IPS-20b (cell line): ENCODE data around the gene ERBIN.
"Not testable (repeated sequence)": the region's sequence is repeated elsewhere in the genome, so short reads cannot be mapped to it uniquely, and the experiment has no call there.

Experiments used
- H3K27ac ChIP-seq: one replicate; pipeline ENCODE4 v1.5.1; 2013; ENCODE audit warnings: low read length
- H3K27me3 ChIP-seq: 2 replicates; pipeline ENCODE4 v1.6.1; 2013; ENCODE audit warnings: mild to moderate bottlenecking, low read length, inconsistent platforms; ENCODE audit not compliant: insufficient read depth
- H3K36me3 ChIP-seq: 2 replicates; pipeline ENCODE4 v1.6.1; 2013; ENCODE audit warnings: low read depth, mild to moderate bottlenecking, inconsistent platforms, low read length, moderate library complexity; ENCODE audit not compliant: insufficient read depth
- H3K4me1 ChIP-seq: 2 replicates; pipeline ENCODE4 v1.6.1; 2013; ENCODE audit warnings: mild to moderate bottlenecking, control low read depth, inconsistent platforms, low read length, moderate library complexity; ENCODE audit not compliant: insufficient read depth
- H3K4me3 ChIP-seq: 2 replicates; pipeline ENCODE4 v1.5.1; 2013; ENCODE audit warnings: mild to moderate bottlenecking, low read length, inconsistent platforms
- H3K9ac ChIP-seq: 2 replicates; pipeline ENCODE4 v1.6.1; 2013; ENCODE audit warnings: low read depth, mild to moderate bottlenecking, inconsistent platforms, low read length, moderate library complexity
- H3K9me3 ChIP-seq: 2 replicates; pipeline ENCODE4 v1.6.1; 2013; ENCODE audit warnings: mild to moderate bottlenecking, low read depth, low read length, inconsistent platforms; ENCODE audit not compliant: insufficient read depth

ERBIN gene

DNA sequence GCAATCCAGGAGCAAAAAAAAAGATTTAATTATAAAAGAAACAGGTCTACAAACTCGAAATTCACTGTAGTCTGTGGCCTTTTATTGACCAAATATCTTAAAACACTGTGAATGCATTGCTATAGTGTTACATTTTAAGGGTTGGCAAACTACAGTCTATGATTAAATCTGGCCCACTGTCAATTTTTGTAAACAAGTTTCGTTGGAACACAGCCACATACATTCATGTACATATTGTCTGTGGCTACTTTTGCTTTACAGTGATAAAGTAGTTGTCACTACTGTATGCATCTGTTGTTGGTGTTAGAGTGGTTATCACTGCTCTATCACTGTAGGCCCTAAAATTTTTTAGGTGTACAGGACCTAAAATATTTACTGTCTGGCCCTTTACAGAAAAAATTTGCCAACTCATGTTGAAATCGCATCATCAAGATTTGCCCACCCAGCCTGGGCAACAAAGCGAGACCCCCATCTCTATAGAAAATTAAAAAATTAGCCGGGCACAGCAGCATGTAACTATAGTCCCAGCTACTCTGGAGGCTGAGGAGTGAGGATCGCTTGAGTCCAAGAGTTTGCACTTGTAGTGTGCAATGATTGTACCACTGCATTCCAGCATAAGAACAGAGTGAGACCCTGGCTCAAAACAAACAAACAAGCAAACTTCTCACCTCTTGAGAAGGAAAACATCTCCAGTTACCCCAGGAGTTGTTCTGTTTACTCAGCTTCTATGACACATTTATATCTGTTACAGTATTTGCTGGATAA, 89.0 kb downstream of the ERBIN start:
- no peaks in the 10 kb centered on the region for H3K27me3 ChIP-seq
- H3K36me3 ChIP-seq: peaks cover 17% of the 10 kb centered on the region
- no peak overlapping the region for H3K27ac ChIP-seq
- H3K9me3 ChIP-seq: no peaks in the 10 kb centered on the region
- no peaks in the 10 kb centered on the region for H3K4me1 ChIP-seq
- H3K9ac ChIP-seq: no peak overlapping the region
- no peak overlapping the region for H3K4me3 ChIP-seq

DNA sequence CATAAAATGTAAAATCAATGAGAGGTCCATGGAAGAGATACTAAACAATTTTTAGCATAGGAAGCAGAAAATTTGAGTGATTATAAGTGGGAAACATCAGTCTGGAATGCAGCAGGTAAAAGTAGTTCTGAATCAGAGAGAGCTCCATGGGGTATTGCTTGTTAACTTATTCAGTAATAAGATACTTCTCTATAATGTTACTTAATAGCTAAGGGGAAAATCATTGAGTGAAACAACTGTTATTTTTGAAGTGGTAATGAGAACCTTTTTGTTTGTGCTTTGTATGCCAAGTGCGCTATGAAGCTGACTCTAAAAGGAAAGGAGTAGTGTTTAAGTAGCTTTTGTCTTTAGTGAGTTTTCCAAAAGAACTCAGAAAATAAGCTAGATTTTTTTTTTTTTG, 95.2 kb downstream of the ERBIN start:
- H3K27ac ChIP-seq: no peak overlapping the region
- H3K9ac ChIP-seq: no peak overlapping the region
- no peak overlapping the region for H3K4me3 ChIP-seq
- no peaks in the 10 kb centered on the region for H3K4me1 ChIP-seq
- H3K9me3 ChIP-seq: no peaks in the 10 kb centered on the region
- H3K27me3 ChIP-seq: no peaks in the 10 kb centered on the region
- H3K36me3 ChIP-seq: peaks cover 18% of the 10 kb centered on the region

DNA sequence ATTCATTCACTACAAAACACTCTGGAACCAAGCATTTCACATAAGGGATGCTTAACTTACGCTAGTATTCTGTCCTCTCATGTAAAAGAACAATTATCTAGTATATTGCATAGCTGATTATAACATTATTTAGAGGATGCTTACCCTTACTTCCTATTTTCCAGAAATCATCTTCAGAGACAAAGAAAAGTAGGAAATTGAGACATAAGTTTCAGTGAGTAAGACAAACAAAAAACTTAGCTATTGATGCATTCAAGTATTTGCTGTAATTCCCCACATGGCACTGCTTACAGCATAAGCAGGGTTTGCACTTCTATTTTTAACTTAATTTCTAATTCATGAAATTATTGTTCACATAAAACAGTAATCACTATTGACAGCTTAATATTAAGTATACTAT, 112.9 kb downstream of the ERBIN start:
- no peak overlapping the region for H3K27ac ChIP-seq
- no peaks in the 10 kb centered on the region for H3K4me1 ChIP-seq
- no peak overlapping the region for H3K9ac ChIP-seq
- no peaks in the 10 kb centered on the region for H3K9me3 ChIP-seq
- H3K36me3 ChIP-seq: peaks cover 77% of the 10 kb centered on the region
- H3K4me3 ChIP-seq: no peak overlapping the region
- no peaks in the 10 kb centered on the region for H3K27me3 ChIP-seq

DNA sequence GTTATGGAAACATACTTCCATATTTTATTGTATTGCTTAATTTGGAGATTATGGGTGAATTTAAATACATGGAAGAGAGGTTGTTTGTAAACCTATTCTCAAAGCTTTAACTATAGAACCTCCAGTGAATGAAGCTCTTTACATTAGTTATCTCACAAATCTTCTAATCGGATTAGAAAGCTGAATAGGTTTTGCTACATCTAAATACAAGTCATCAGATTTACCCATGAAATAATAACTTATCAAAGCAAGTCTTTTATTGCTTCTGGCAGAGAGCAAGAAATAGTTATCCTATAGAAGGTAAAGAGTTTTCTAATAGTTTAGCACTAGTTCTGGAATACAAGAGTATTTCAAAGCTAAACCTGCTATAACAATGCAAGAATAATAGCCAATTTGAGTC, 113.3 kb downstream of the ERBIN start:
- H3K36me3 ChIP-seq: peaks cover 80% of the 10 kb centered on the region

DNA sequence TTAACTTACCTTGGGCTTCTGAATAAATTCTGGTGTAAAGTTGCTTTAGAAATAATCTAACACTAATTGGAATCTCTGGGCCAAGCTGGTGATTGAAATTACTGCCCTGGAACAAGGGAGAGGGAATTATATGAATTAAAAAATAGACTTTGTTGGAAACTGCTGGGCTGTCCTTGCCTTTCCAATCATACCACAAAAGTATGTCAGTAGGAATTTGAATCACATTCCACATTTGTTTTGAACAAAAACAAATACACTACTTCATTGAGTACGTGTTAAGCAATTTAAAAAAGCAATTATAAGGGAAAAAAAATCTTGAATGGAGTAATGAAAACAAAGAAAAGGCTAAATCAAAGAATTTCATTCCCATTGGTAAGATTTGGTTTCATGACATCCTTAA, 115.3 kb downstream of the ERBIN start:
- no peak overlapping the region for H3K9ac ChIP-seq
- H3K9me3 ChIP-seq: no peaks in the 10 kb centered on the region
- no peaks in the 10 kb centered on the region for H3K4me1 ChIP-seq
- no peaks in the 10 kb centered on the region for H3K27me3 ChIP-seq
- no peak overlapping the region for H3K27ac ChIP-seq
- H3K36me3 ChIP-seq: peaks cover 87% of the 10 kb centered on the region
- no peak overlapping the region for H3K4me3 ChIP-seq

More for the DNA sequence above, 113.3 kb downstream of the ERBIN start:
- Histone ChIP-seq H3K4me1 (no peaks in the 10 kb centered on the region), H3K9me3 (no peaks in the 10 kb centered on the region), H3K4me3 (no peak overlapping the region), H3K27me3 (no peaks in the 10 kb centered on the region), H3K9ac (no peak overlapping the region), H3K27ac (no peak overlapping the region)

DNA sequence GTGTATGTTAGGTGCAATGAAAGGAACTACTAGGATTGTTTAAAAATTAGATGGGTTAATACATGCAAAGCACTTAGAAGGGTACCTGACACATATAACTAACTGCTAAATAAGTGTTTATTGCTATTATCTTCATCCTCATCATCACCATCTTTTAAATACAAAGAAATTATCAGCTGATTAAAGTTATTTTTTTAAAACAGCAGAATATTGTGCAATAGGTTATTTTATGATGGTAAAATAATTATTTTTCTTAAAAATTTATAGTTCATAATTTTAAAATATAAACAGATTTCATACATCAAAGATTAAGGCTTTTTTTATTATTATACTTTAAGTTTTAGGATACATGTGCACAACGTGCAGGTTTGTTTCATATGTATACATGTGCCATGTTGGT, 130.9 kb downstream of the ERBIN start:
- Histone ChIP-seq H3K9ac (no peak overlapping the region), H3K9me3 (no peaks in the 10 kb centered on the region; the same call in 1 of the 2 replicates), H3K4me1 (no peaks in the 10 kb centered on the region), H3K4me3 (no peak overlapping the region), H3K27me3 (no peaks in the 10 kb centered on the region), H3K36me3 (peaks cover 37% of the 10 kb centered on the region), H3K27ac (no peak overlapping the region)

DNA sequence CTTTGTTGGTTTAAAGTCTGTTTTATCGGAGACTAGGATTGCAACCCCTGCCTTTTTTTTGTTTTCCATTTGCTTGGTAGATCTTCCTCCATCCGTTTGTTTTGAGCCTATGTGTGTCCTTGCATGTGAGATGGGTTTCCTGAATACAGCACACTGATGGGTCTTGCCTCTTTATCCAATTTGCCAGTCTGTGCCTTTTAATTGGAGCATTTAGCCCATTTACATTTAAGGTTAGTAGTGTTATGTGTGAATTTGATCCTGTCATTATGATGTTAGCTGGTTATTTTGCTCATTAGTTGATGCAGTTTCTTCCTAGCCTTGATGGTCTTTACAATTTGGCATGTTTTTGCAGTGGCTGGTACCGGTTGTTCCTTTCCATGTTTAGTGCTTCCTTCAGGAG, 134.9 kb downstream of the ERBIN start:
- not testable (repeated sequence) for H3K27ac ChIP-seq

DNA sequence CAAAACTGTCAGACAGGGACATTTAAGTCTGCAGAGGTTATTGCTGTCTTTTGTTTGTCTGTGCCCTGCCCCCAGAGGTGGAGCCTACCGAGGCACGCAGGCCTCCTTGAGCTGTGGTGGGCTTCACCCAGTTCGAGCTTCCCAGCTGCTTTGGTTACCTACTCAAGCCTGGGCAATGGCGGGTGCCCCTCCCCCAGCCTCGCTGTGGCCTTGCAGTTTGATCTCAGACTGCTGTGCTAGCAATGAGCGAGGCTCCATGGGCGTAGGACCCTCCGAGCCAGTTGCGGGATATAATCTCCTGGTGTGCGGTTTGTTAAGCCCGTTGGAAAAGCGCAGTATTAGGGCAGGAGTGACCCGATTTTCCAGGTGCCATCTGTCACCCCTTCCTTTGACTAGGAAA, 136.7 kb downstream of the ERBIN start:
- H3K36me3 ChIP-seq, H3K9ac ChIP-seq, H3K27me3 ChIP-seq, H3K9me3 ChIP-seq, H3K27ac ChIP-seq, H3K4me1 ChIP-seq, H3K4me3 ChIP-seq: not testable (repeated sequence)

More for the DNA sequence above, 134.9 kb downstream of the ERBIN start:
- H3K27me3 ChIP-seq, H3K4me1 ChIP-seq, H3K9me3 ChIP-seq, H3K9ac ChIP-seq, H3K4me3 ChIP-seq: not testable (repeated sequence)
- peaks cover 10% of the 10 kb centered on the region; the same call in 1 of the 2 replicates for H3K36me3 ChIP-seq

DNA sequence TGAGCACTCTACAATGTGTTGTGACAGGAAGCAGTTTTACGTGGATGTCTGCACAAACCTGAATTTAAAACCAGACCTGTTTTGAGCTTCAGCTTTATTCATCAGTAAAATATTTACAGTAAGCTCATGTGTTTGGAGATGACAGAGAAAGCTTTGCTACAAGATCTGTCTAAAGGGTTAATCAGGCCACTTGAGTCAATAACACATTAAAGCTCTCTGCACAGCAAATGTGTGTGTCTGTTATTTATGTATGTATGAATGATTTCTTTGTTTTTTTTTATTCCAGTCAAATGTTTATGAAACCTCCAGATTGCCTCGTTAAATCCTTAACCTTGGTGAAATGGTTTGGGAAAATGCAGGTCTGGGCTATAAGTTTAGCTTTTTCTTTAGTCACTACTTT, 140.5 kb downstream of the ERBIN start:
- Histone ChIP-seq H3K9me3 (peaks cover 9% of the 10 kb centered on the region), H3K9ac (no peak overlapping the region), H3K27me3 (no peaks in the 10 kb centered on the region), H3K4me1 (no peaks in the 10 kb centered on the region), H3K4me3 (no peak overlapping the region), H3K36me3 (peaks cover 18% of the 10 kb centered on the region; the same call in 1 of the 2 replicates), H3K27ac (no peak overlapping the region)

DNA sequence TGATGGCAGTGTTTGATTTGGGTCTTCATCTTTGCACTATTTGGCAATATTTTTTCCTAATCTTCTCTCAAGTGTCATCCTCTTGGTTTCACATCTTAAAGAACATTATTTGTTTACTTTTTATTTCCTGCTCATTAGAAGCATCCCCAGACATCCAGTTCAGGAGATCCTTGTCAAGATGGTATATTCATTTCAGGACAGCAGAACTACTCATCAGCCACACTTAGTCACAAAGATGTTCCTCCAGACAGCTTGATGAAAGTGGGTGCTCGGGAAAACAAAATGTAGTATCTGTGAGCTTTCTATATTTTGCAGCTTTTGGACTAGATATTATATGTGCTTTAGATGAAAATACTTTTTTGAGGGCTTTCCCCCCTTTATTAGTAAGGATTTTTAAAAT, 145.7 kb downstream of the ERBIN start:
- Histone ChIP-seq H3K4me3 (no peak overlapping the region), H3K36me3 (peaks cover 15% of the 10 kb centered on the region), H3K9me3 (no peaks in the 10 kb centered on the region), H3K9ac (no peak overlapping the region), H3K4me1 (no peaks in the 10 kb centered on the region), H3K27ac (no peak overlapping the region), H3K27me3 (no peaks in the 10 kb centered on the region)

DNA sequence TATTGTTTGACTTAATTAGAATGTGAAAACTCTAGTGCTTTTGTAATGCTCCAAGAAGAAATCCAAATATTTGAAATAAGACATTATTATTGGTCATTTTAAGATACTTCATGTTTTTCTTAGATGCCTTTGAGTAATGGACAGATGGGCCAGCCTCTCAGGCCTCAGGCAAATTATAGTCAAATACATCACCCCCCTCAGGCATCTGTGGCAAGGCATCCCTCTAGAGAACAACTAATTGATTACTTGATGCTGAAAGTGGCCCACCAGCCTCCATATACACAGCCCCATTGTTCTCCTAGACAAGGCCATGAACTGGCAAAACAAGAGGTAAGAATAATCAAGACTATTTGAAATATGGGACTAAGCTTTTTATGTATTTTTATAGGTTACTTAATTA, 148.5 kb downstream of the ERBIN start:
- Histone ChIP-seq H3K4me1 (no peaks in the 10 kb centered on the region), H3K36me3 (peaks cover 30% of the 10 kb centered on the region), H3K27ac (no peak overlapping the region), H3K9me3 (no peaks in the 10 kb centered on the region), H3K27me3 (no peaks in the 10 kb centered on the region), H3K9ac (no peak overlapping the region), H3K4me3 (no peak overlapping the region)

DNA sequence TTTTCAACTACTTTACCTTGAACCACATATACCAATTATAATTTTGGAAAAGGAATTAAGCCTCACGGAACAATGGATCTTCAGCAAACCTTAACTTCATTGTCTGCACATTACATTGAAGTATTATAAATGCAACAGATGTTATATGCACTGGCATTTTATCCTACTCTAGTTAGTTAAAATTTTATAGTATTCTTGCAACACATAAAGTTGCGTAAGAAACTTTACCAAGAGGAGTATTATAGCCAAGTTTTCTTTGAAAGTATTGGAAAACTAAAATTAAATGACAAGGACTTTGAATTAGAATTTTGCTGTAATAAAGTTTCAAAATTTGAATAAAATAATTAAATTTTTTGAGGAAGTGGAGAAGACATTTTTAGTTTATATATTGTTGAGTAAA, 154.3 kb downstream of the ERBIN start:
- H3K36me3 ChIP-seq: peaks cover 34% of the 10 kb centered on the region
- H3K4me3 ChIP-seq: no peak overlapping the region
- no peak overlapping the region for H3K9ac ChIP-seq
- H3K4me1 ChIP-seq: no peaks in the 10 kb centered on the region
- H3K27ac ChIP-seq: no peak overlapping the region
- H3K27me3 ChIP-seq: no peaks in the 10 kb centered on the region
- no peaks in the 10 kb centered on the region for H3K9me3 ChIP-seq
